ENCODE results near the gene CARNS1.

GRCh38 chr11:67441731-67442351 is 26.4 kb downstream of the CARNS1 start:
- TF ChIP-seq EZH2 (IDR thresholded peaks at IDR 0.05; ENCODE audit: insufficient read depth, low read length) (no peak), CTCF (IDR thresholded peaks at IDR 0.05; ENCODE audit: insufficient read depth, low read depth, low read length) (no peak)

Data from astrocyte (in vitro differentiated cells and primary cell).